Frontal cortex (tissue), 4 donors: ENCODE results near the gene TRABD2B. TPM values are rescaled to one million over a fixed set of nuclear protein-coding genes. Genes with fewer than 3 reads are reported as not detected.

Source experiments
- DNase-seq, 2 donors: peaks; one replicate each; pipeline ENCODE4 v3.0.0; 2012; ENCODE audit warnings: low spot score in 2 of 2
- FAIRE-seq: peaks from 2 replicates; lab custom pipeline; 2012; peaks lifted over from hg19 to GRCh38; lab: Jason Lieb, UNC
- total RNA-seq: library from RNA; depleted of rRNA; stranded (reverse); fragments of >200 nt; gene quantifications from one replicate; pipeline ENCODE4 v1.2.3, GENCODE V29; 2014
- donor health status: control.
- donor health status: control.
- donor health status: control.

Gene TRABD2B
- under 0.01 TPM for total RNA-seq

DNA sequence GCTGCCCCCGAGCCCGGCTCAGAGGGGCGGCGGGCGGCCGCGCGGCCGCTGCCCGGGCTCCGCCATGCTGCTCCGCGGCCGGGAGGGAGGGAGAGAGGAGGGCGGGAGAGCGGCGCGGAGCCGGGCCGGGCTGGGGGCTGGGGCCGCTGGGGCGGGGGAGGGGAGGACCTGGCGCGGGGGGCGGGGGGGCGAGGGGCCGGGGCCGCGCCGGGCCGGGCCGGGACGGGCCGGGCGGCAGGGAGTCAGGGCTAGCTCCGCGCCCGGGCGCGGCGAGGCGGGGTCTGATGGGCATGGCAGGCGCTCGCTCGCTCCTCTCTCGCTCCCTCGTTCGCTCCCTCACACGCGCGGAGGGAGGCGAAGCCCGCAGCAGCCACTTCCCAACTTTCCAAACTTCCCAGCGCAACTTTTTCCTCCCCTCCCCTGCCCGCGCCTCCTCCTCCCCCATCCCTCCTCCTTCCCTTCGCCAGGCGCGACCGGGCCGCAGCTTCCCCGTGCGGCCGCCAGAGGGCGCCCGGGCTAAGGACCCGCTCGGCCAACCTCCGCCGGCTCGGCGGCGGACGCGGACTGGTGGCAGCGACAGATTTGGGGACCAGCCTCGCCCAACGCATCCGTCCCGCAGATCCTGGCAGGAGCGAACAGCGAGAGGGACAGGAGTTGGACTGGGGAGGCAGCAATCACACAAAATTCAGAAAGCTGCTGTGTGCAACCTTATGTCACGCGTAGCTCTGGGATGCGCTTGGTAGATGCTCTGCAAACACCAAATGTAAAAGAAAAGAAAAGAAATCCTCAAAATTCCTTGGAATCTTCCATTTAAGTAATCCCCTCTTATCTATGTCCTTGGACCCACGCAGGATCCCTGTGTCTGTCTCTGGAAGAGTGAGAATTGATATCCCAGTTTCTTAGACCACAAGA, at the start of gene TRABD2B:
TSS of gene TRABD2B (minus strand) at position 97 of the 912 bp plus-strand sequence.
- DNase-seq (peak; percentile 91 to 94), FAIRE-seq (no peak)

- DNase-seq (no peak), FAIRE-seq (no peak)
These were observed 47.1 kb upstream of the TRABD2B start for GRCh38 chr1:48044311-48044710.

DNA sequence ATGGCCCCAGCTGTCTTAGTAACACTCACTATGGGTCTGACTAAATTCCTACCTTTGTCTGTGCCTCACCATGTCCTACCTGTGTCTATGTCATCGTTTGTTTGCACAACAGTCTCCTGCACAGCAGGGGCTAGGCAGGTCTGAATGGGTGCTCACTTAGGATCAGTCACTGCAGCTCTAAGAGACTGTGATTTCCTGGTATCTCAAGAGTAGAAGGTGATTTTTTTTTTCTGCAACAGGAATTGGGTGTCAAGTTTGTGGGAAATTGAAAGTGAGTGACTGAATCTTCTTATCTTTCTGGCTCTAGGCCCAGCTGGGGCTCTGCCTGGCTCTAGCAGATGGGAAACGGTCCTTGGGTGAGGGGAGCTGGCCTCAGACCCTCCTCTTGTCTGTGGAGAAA, 46.4 kb upstream of the TRABD2B start:
- DNase-seq = no peak
- no peak for FAIRE-seq

DNA sequence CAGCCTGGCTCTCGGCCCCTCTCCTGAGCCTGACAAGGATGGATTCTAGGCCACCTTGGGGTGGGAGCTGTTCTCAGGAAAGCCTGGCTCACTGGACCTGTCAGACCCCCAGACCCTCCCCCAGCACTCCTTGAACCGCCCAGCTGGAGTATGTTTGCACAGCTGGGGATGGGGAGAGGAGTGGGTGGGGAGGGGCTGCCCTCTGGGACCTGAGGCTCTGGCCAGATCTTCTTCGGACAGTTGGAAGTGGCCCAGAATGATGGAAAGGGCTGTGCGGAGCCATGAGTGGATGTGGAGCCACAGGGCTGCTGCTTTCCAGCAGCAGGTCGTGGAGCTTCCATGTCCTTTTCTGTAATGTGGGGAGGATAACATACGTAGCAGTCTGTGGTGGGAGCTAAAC, 43.0 kb upstream of the TRABD2B start:
- FAIRE-seq (no peak), DNase-seq (no peak)

DNA sequence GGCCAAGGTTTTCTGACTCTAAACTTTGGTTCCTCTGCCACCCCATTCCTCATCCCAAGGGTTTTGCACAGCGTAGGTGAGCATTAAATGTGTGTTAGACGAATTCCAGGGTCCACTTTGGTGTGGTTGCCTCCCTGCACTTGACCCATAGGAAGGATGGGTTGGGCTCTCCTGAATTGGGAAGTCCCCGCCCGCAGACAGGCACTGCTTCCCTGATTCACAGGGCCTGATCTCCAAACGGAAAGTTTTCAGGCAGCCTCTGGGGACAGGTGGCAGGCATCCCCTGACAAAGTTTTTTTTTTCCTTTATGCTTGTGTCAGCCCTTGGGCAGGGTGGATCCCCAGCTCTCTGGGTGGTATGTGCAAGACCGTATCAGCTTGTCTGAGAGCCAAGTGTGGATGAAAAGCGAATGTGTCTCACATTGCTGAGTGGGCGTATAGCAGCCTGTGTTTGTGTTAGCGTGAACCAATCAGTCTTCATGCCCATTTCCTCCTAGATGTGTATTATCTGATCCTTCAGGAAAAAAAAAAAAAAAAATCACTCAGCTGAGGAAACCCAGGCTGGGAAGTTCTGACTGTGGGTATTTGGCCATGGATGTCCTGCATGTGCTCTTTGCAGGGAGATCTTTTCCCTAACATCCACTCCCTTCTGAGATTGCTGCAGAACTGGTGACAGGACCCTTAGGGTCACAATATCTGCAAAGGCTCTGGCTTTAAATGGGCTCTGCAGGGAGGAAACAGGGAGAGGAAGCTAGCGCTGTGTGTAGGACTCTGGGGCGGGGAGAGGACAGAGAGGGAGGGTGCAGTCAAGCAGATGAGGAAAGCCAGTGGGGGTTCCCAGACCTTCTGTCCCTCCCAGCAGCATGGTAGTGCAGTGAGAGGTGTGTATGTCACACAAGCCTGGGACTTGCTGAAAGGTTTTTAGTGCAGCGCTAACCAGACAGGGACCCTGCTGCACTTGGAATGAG, 42.2 kb upstream of the TRABD2B start:
- peak in 1 of 2 donors; percentile 27 for DNase-seq
- no peak for FAIRE-seq

GRCh38 chr1:48038270-48038767, 41.1 kb upstream of the TRABD2B start:
- no peak for DNase-seq
- FAIRE-seq = no peak

DNA sequence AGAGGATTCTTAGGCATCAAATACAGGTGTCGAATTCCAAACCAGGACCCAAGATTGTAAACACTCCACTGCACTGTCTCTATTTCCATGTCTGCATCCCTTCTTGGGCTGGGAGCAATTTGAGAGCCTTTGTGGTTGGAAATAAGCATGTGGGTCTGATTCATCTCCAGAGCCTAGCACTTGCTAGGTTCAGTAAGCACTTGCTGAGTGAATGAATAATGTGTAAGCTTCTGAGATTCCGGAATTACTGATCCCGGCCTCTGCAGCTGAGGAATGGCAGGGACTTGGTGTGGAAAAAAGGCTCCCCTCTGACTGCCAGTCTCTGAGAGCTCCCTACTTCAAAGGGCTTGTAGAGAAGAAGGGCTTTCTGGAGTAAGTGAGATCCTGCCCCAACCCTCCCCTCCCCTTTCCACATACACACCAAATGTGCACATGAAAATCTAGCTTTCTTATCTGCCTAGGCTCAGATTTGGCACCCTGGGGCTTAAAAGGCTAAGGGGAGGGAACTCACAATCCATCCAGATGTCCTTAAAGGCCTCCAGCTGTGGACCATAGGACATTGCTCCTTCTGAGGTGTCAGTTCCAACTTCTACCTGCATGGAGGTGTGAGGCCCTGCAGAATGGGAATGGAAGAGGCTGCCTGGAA, 39.6 kb upstream of the TRABD2B start:
- DNase-seq = no peak
- no peak for FAIRE-seq

- FAIRE-seq = no peak
- DNase-seq = peak in 1 of 2 donors; percentile 16
These were observed 38.4 kb upstream of the TRABD2B start for GRCh38 chr1:48035371-48036141.

- DNase-seq = no peak
- FAIRE-seq = no peak
These were observed 36.4 kb upstream of the TRABD2B start for GRCh38 chr1:48033495-48034045.

GRCh38 chr1:48031676-48032075, 34.5 kb upstream of the TRABD2B start:
- FAIRE-seq = no peak
- no peak for DNase-seq

GRCh38 chr1:48030696-48031365, 33.6 kb upstream of the TRABD2B start:
- FAIRE-seq (no peak), DNase-seq (no peak)

DNA sequence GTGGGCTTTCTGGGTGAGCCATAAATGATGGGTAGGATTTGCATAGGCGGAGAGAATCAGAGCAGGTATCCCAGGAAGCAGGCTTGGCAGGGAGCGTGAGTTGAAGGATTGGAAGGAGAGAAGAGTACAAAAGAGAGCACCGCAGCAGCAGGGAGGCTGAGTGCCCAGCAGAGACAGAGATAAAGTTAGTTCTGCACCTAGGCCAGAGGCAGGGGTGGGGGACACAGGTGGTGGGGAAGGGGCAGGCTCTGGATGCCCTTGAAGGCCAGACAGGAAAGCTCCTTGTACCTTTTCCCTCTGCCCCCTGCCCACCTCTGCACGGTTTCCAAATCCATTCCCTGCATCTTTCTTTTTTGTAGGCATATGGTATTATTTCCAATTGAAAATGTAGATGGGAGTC, 33.0 kb upstream of the TRABD2B start:
- FAIRE-seq = no peak

DNA sequence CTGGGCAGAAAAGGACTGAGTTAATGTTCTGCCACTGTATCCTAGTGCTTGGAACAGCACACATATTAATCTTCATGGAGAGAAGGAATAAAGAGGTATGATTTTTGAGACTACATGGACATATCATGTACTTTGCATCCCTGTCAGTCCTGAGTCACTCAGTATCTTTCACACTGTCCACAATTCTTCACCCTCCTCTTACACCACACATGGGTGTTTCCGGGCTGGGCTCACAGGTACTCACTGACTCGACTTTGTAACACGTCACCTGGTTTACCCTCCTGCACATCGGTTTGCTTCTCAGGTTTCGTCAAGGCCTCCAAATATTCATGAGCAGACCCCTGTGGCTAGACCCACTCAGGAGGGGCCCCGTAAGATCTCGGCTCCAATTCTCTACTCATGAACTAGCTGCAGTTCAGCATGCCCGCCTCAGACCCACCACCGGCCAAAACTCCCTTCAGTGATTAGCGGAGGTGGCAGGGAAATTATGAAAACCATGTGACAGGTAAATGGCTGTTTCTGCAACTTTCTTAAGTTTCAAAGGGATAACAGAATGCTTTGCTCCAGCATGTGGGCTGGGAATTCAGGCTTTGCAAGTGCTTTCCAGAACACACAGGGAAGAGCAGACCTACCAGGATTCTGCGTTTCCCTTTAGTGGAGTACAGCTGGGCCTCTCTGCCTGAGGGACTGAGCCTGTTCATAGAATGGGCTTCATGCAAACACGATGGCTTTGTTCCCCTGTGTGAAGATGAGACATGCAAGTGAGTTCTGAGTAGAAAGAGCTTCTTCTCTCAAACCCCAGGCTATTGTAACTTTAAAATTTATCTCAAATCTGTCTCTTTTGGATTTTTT, 31.3 kb upstream of the TRABD2B start:
- FAIRE-seq (no peak), DNase-seq (no peak)

More for the DNA sequence above, 33.0 kb upstream of the TRABD2B start:
- no peak for DNase-seq

GRCh38 chr1:48027533-48027835, 30.3 kb upstream of the TRABD2B start:
- no peak for FAIRE-seq
- DNase-seq = no peak

DNA sequence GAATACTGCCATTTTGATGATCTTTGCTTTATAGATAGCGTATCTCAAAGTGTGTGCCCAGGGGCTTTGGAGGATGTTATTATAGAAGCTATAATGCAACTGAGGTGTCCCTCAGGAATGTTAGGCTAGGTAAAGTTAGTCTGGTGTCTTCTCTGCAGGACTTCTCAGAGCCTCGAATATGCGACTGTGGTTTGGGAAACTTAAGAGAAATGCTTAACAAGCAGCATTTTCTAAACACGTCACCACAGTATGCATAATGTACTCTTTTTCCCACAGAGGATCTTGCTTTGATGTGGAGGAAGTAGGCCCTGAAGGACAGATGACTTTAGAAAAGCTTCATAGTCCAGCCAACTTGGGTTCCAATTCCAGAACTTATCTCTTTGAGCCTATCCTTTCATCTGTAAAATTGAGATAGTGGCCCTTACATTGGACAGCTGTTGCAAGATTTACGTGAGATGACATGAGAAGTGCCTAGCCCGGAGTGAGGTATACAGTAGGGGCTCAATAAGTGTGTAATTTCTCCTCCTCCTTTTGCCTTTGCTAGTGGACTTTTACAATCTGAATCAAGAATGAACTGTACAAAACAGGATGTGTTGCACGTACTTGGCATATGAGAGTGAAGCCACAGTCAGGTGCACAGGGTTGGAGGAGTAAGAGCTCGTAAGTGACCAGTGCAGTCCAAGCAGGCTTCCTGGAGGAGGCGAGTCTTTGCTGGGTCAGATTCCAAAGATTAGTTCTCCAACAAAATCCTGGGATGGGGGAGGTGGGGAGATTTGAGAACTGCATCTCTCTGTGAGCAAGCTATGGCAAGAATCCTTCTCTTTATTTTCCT, 29.7 kb upstream of the TRABD2B start:
- no peak for DNase-seq
- no peak for FAIRE-seq

- no peak for FAIRE-seq
These were observed 29.1 kb upstream of the TRABD2B start for GRCh38 chr1:48026275-48026674.

DNA sequence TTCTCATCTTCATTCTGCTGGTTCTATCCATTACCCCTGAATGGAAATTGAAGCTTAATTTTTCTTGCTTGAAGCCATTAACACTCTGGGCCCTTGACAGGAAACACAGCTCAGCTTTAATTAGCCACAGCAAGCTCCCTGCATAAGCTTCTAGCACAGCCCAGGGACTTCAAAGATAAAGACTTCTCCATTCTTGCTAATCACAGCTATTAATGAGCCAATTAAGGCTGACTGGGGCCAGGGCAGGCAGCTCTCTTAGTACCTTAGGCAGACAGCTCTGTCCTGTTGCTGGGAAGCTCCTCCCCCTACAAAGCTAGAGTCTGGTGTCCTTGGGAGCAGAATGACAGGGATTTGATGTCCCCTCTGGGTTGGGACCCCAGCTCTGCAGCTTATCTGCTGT, 27.9 kb upstream of the TRABD2B start:
- DNase-seq (no peak), FAIRE-seq (no peak)

More at GRCh38 chr1:48026275-48026674, 29.1 kb upstream of the TRABD2B start:
- no peak for DNase-seq
